ENCODE results near the gene DCTN4. TPM values are rescaled to one million over a fixed set of nuclear protein-coding genes. Genes with fewer than 3 reads are reported as not detected.

DCTN4 gene
- total and polyA plus RNA-seq, 9 of the 15 experiments (the other 6 are each of a cell fraction or from before 2014, with no cell fraction given) = 20.4 to 64.9 (median 49.9) TPM

- TF ChIP-seq ZNF217 (CRISPR knock-in tag; IDR thresholded peaks at IDR 0.05) (no peak), TEAD4 (IDR thresholded peaks at IDR 0.05; ENCODE audit: low read length) (peak; percentile 76), TEAD4 (CRISPR knock-in tag; IDR thresholded peaks at IDR 0.05; ENCODE audit: borderline replicate concordance) (no peak), MCM5 (IDR thresholded peaks at IDR 0.05; ENCODE audit: low read depth) (no peak), TGIF2 (CRISPR knock-in tag; IDR thresholded peaks at IDR 0.05) (no peak), E2F5 (CRISPR knock-in tag; IDR thresholded peaks at IDR 0.05) (no peak)
These were observed 15.3 kb upstream of the DCTN4 start (continued) for GRCh38 chr5:150774145-150774544.

- H3K4me3 ChIP-seq = no peak overlapping the region
- H3K27ac ChIP-seq (ENCODE audit: extremely low read depth, low read depth, low read length) = peak overlapping the region; percentile 63; the same call in 1 of the 3 replicates
- ATAC-seq (no peak), FAIRE-seq (no peak), DNase-seq (ENCODE audit: extremely low read depth in 1 of 4, low spot score in 3 of 4) (no peak)
- H3K4me2 ChIP-seq (ENCODE audit: insufficient read depth, low read length) = no peak overlapping the region
- H2AFZ ChIP-seq (ENCODE audit: low read depth, low read length) = peak overlapping the region; percentile 66
- in situ Hi-C loops (cut with MboI) (no loop called here), intact Hi-C loops (cut with micrococcal nuclease) (loop anchor here (10.0 kb wide), 1 partner anchor 316 kb away; no protein-coding TSS in a partner anchor)
- no peaks in the 10 kb centered on the region for H3K27me3 ChIP-seq (ENCODE audit: control insufficient read depth in 2 of 2, insufficient read depth in 2 of 2, low read length in 2 of 2)
- 10% methylated on average over 1 of the region's 1 CpG for WGBS (ENCODE audit: insufficient coverage, low coverage, missing lambda C conversion rate)
- POLR2A ChIA-PET = interaction anchor here (0.6 kb wide), 1 partner anchor 431 kb away, joined by 3 read pairs; no protein-coding TSS in a partner anchor
- CTCF ChIA-PET (ENCODE audit: low intra/inter-chr PET ratio) = no interaction called here
- peaks cover 17 to 31% of the 10 kb centered on the region in 2 experiments for H3K4me1 ChIP-seq (replicated peaks in 1 of 2; ENCODE audit: control insufficient read depth in 2 of 2, insufficient read depth in 2 of 2, low read length in 2 of 2)
- H3K9me3 ChIP-seq (replicated peaks; ENCODE audit: control insufficient read depth, insufficient read depth, low read depth, low read length) = no peaks in the 10 kb centered on the region
- H3K36me3 ChIP-seq (ENCODE audit: control insufficient read depth, insufficient read depth, low read length) = no peaks in the 10 kb centered on the region
- H3K9me1 ChIP-seq (ENCODE audit: control insufficient read depth, insufficient read depth, low read length) = no peaks in the 10 kb centered on the region
- H3K9ac ChIP-seq (ENCODE audit: insufficient read depth in 1 of 2, low read depth in 2 of 2, low read length in 2 of 2) = no peak overlapping the region
- H4K20me1 ChIP-seq (replicated peaks; ENCODE audit: control insufficient read depth, insufficient read depth, low read length) = no peaks in the 10 kb centered on the region
- BruUV-seq (replicated peaks) = no TSS peak
- H3K79me2 ChIP-seq (ENCODE audit: control insufficient read depth, insufficient read depth, low read length) = no peaks in the 10 kb centered on the region
- TF ChIP-seq NFRKB (IDR thresholded peaks at IDR 0.05; ENCODE audit: low read depth) (peak; percentile 44; the same call in 1 of the 2 replicates), ZBTB40 (IDR thresholded peaks at IDR 0.05) (0 out of 2 replicates have a peak, but pooled peaks have one; percentile 15), ZBTB40 (CRISPR knock-in tag; IDR thresholded peaks at IDR 0.05) (no peak), HDGF (IDR thresholded peaks at IDR 0.05) (peak; percentile 24; the same call in 1 of the 2 replicates), EP300 (IDR thresholded peaks at IDR 0.05; ENCODE audit: low read length) (peak; percentile 27; the same call in 1 of the 2 replicates)
These were observed 12.4 kb upstream of the DCTN4 start for GRCh38 chr5:150771034-150771795.
